Stomach (tissue), 4 donors: ENCODE measurements around the gene PCGF2.

ENCODE experiments used
- CTCF ChIP-seq, 7 experiments: fragments of 450-650 bp in 4 of 7; fragments of 200-600 bp in 3 of 7; sonication (generic) in 3 of 7; IDR thresholded peaks; one replicate each; pipeline ENCODE4 v1.5.1; 2016 to 2019; ENCODE audit warnings: antibody characterized with exemption in 7 of 7, control low read depth in 2 of 7, mild to moderate bottlenecking in 1 of 7
- EP300 ChIP-seq: sonication (generic); formaldehyde crosslinking; IDR thresholded peaks from one replicate; pipeline ENCODE4 v1.6.1; 2017; ENCODE audit warnings: antibody characterized with exemption
- POLR2A ChIP-seq, 4 donors: fragments of 450-650 bp; IDR thresholded peaks; one replicate each; pipeline ENCODE4 v1.6.1; 2016; ENCODE audit warnings: antibody characterized with exemption in 4 of 4, control low read depth in 2 of 4, mild to moderate bottlenecking in 1 of 4, moderate library complexity in 1 of 4

- TF ChIP-seq EP300 (no peak), CTCF (IDR thresholded peaks at IDR 0.05) (no peak), POLR2A (IDR thresholded peaks at IDR 0.05) (no peak)
Observed at GRCh38 chr17:38731526-38732294, 16.4 kb downstream of the PCGF2 start.
